HepG2 (cell line): ENCODE measurements around the gene NDUFS7. TPM values are rescaled to one million over a fixed set of nuclear protein-coding genes. Genes with fewer than 3 reads are reported as not detected.

Source experiments
- ATAC-seq: fragments of 200-7000 bp; cut with Tn5 transposase; 3 replicates; pipeline ENCODE4 v1.9.1; 2020; ENCODE audit warnings: mild to moderate bottlenecking, moderate library complexity
- BruUV-seq: library from RNA; stranded (reverse); fragments of 400-500 nt; replicated peaks from 2 replicates; lab custom pipeline; 2021; lab: Mats Ljungman, UMichigan
- CTCF ChIA-PET: fragments of 300-600 bp; formaldehyde crosslinking; extraction: SDS; loops from one replicate; lab custom pipeline; 2021; ENCODE audit warnings: low total read pairs, inconsistent platforms, low intra/inter-chr PET ratio; lab: Yijun Ruan, JAX
- POLR2A ChIA-PET: fragments of 350-600 bp; sonication (Branson Sonifier 250); formaldehyde crosslinking; loops from one replicate; lab custom pipeline; 2020; ENCODE audit warnings: antibody characterized with exemption, inconsistent platforms; lab: Yijun Ruan, JAX
- DNase-seq: peaks from one replicate; pipeline ENCODE4 v3.0.0-alpha.2; 2015; ENCODE audit warnings: low spot score
- FAIRE-seq: peaks from 3 replicates; lab custom pipeline; 2011; peaks lifted over from hg19 to GRCh38; lab: Jason Lieb, UNC
- H2AFZ ChIP-seq: one replicate; pipeline ENCODE4 v1.6.1; 2011; ENCODE audit warnings: low read length, inconsistent platforms
- H3K27ac ChIP-seq: fragments of 300-600 bp; 3 replicates; pipeline ENCODE4 v1.8.0; 2011; ENCODE audit warnings: mixed run types, mild to moderate bottlenecking, mixed read lengths, low read length, inconsistent platforms; ENCODE audit not compliant: insufficient read depth; ENCODE audit errors: extremely low read length
- H3K27me3 ChIP-seq, 2 experiments: fragments of 200-600 bp in 1 of 2; 2 replicates in 1 of 2; 3 replicates in 1 of 2; pipeline versions ENCODE4 v1.6.0 to v1.8.0; 2011; ENCODE audit warnings: low read length in 2 of 2, mild to moderate bottlenecking in 2 of 2, moderate library complexity in 2 of 2, inconsistent platforms in 1 of 2; ENCODE audit not compliant: insufficient read depth in 2 of 2, control insufficient read depth in 1 of 2
- H3K36me3 ChIP-seq, 2 experiments: fragments of 200-600 bp in 1 of 2; replicated peaks in 1 of 2; 2 replicates in 1 of 2; 3 replicates in 1 of 2; pipeline versions ENCODE4 v1.5.1 to v1.8.0; 2011; ENCODE audit warnings: low read length in 2 of 2, inconsistent platforms in 1 of 2; ENCODE audit not compliant: insufficient read depth in 2 of 2, control insufficient read depth in 1 of 2
- H3K4me1 ChIP-seq: 2 replicates; pipeline ENCODE4 v1.5.1; 2012; ENCODE audit warnings: low read length, inconsistent platforms; ENCODE audit not compliant: insufficient read depth
- H3K4me2 ChIP-seq: 2 replicates; pipeline ENCODE4 v1.6.0; 2011; ENCODE audit warnings: low read depth, low read length, inconsistent platforms
- H3K4me3 ChIP-seq, 3 experiments: fragments of 200-600 bp in 1 of 3; sonication (generic), shearing (Covaris generic) in 1 of 3; replicated peaks in 1 of 3; 2 replicates each; pipeline ENCODE4 v1.5.1; 2011 to 2016; ENCODE audit warnings: low read length in 3 of 3, inconsistent platforms in 2 of 3, low read depth in 2 of 3, mild to moderate bottlenecking in 2 of 3, control low read depth in 1 of 3, mixed read lengths in 1 of 3; ENCODE audit not compliant: insufficient read depth in 1 of 3
- H3K79me2 ChIP-seq: one replicate; pipeline ENCODE4 v1.6.1; 2011; ENCODE audit warnings: low read length, inconsistent platforms; ENCODE audit not compliant: insufficient read depth
- H3K9ac ChIP-seq: 2 replicates; pipeline ENCODE4 v1.6.0; 2011; ENCODE audit warnings: mild to moderate bottlenecking, low read depth, low read length, inconsistent platforms; ENCODE audit not compliant: insufficient read depth
- H3K9me3 ChIP-seq: 2 replicates; pipeline ENCODE4 v1.5.1; 2012; ENCODE audit warnings: mild to moderate bottlenecking, low read length
- H4K20me1 ChIP-seq: 2 replicates; pipeline ENCODE4 v1.6.0; 2011; ENCODE audit warnings: inconsistent platforms, mild to moderate bottlenecking, low read length, moderate library complexity; ENCODE audit not compliant: insufficient read depth
- BCLAF1 ChIP-seq: fragments of 450-650 bp; IDR thresholded peaks from 2 replicates; pipeline ENCODE4 v1.6.1; 2017; ENCODE audit warnings: mild to moderate bottlenecking
- GABPA ChIP-seq, 2 experiments: IDR thresholded peaks; 2 replicates each; pipeline ENCODE4 v1.6.1; 2011 to 2016; ENCODE audit warnings: low read depth in 2 of 2, low read length in 1 of 2, missing biosample characterization in 1 of 2, missing genetic modification characterization in 1 of 2
- GATA4 ChIP-seq: sonication (generic); IDR thresholded peaks from 2 replicates; pipeline ENCODE4 v1.6.1; 2016; ENCODE audit warnings: antibody characterized with exemption, low read depth, borderline replicate concordance
- HOXA3 ChIP-seq: sonication (generic); formaldehyde crosslinking; IDR thresholded peaks from 2 replicates; pipeline ENCODE4 v1.5.0; 2020; ENCODE audit warnings: missing genetic modification reagents
- NR2F2 ChIP-seq: IDR thresholded peaks from 2 replicates; pipeline ENCODE4 v1.6.1; 2012; ENCODE audit warnings: low read depth, inconsistent platforms, borderline replicate concordance
- PAX8 ChIP-seq: sonication (generic); formaldehyde crosslinking; IDR thresholded peaks from 2 replicates; pipeline ENCODE4 v1.8.0; 2022; ENCODE audit warnings: mild to moderate bottlenecking, missing genetic modification reagents, borderline replicate concordance
- POLR2G ChIP-seq: fragments of 200-400 bp; formaldehyde crosslinking; IDR thresholded peaks from 2 replicates; pipeline ENCODE4 v1.6.1; 2018; ENCODE audit warnings: mild to moderate bottlenecking, low read depth, low read length, moderate library complexity
- RBFOX2 ChIP-seq: fragments of 200-400 bp; formaldehyde crosslinking; IDR thresholded peaks from 2 replicates; pipeline ENCODE4 v1.6.1; 2017; ENCODE audit warnings: low read depth, mild to moderate bottlenecking, low read length
- SP5 ChIP-seq: IDR thresholded peaks from 2 replicates; pipeline ENCODE4 v1.6.1; 2016; ENCODE audit warnings: low read depth, borderline replicate concordance
- ZBTB4 ChIP-seq: sonication (generic); formaldehyde crosslinking; IDR thresholded peaks from 2 replicates; pipeline ENCODE4 v1.4.0; 2020; ENCODE audit warnings: missing genetic modification reagents, mild to moderate bottlenecking, borderline replicate concordance
- ZFP36 ChIP-seq: fragments of 150-350 bp; IDR thresholded peaks from 2 replicates; pipeline ENCODE4 v1.6.1; 2018; ENCODE audit warnings: borderline replicate concordance, low read length, low read depth; ENCODE audit not compliant: partially characterized antibody
- WGBS: methylation state at CpG from one replicate; pipeline ENCODE4 v1.1.6; 2017; ENCODE audit warnings: low lambda C conversion rate; 5-methylcytosine and 5-hydroxymethylcytosine counted together
- in situ Hi-C: cut with HindIII; loops from 2 replicates; pipeline ENCODE4 v1.10.0; 2017; ENCODE audit warnings: low pct_unique_long_range_greater_than_20kb; ENCODE audit not compliant: extremely low pct_ligation_motif_present
- intact Hi-C: fragments of 100-400 bp; cut with micrococcal nuclease; formaldehyde crosslinking; loops from one replicate; pipeline ENCODE4 v1.10.0; 2022; ENCODE audit not compliant: unreplicated experiment
- polyA plus RNA-seq, 8 experiments: library from polyadenylated mRNA; depleted of rRNA in 3 of 8; stranded (reverse) in 7 of 8; unstranded in 1 of 8; fragments of >200 nt; fragmentation: Illumina TruSeq in 4 of 8; extraction: Trizol in 4 of 8; gene quantifications; 2 replicates each; pipeline versions ENCODE4 v1.2.1 to v1.2.3, GENCODE V29; 2011 to 2016; ENCODE audit warnings: low read depth in 4 of 8, missing spikeins in 1 of 8, mixed read lengths in 1 of 8; ENCODE audit not compliant: insufficient read depth in 1 of 8
- total RNA-seq, 5 experiments: library from RNA; depleted of rRNA; stranded (reverse); fragments of >200 nt; fragmentation: Illumina TruSeq; extraction: Trizol; gene quantifications; 2 replicates each; pipeline ENCODE4 v1.2.3, GENCODE V29; 2016; ENCODE audit warnings: low read depth in 1 of 5
- TF ChIP-seq, protein P1 (sequence below): sonication (generic); formaldehyde crosslinking; conservative IDR thresholded peaks from 2 replicates; pipeline ENCODE4 v1.4.0; 2020; ENCODE audit warnings: missing genetic modification reagents

The NDUFS7 gene
- total and polyA plus RNA-seq, 2 of the 13 experiments (the other 11 are each of a cell fraction or from before 2014, with no cell fraction given) = 34.3 to 66.9 TPM

DNA sequence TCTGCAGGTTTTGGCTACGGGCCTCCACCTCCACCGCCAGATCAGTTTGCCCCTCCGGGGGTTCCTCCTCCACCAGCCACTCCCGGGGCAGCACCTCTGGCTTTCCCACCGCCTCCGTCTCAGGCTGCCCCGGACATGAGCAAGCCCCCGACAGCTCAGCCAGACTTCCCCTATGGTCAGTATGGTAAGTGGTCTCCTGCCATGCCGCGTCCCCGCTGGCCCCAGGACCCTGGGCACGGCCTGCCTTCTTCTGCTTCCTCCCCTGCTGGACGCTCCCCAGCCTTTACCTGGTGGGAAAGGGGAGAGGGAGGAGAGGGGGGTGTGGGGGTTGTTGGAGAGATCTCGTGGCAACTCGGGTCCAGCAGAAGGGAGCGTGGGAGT is 48.8 kb downstream of the NDUFS7 start (continued):
- no peak for TF ChIP-seq BCLAF1
- TF ChIP-seq PAX8 = no peak
- TF ChIP-seq SP5 = no peak

DNA sequence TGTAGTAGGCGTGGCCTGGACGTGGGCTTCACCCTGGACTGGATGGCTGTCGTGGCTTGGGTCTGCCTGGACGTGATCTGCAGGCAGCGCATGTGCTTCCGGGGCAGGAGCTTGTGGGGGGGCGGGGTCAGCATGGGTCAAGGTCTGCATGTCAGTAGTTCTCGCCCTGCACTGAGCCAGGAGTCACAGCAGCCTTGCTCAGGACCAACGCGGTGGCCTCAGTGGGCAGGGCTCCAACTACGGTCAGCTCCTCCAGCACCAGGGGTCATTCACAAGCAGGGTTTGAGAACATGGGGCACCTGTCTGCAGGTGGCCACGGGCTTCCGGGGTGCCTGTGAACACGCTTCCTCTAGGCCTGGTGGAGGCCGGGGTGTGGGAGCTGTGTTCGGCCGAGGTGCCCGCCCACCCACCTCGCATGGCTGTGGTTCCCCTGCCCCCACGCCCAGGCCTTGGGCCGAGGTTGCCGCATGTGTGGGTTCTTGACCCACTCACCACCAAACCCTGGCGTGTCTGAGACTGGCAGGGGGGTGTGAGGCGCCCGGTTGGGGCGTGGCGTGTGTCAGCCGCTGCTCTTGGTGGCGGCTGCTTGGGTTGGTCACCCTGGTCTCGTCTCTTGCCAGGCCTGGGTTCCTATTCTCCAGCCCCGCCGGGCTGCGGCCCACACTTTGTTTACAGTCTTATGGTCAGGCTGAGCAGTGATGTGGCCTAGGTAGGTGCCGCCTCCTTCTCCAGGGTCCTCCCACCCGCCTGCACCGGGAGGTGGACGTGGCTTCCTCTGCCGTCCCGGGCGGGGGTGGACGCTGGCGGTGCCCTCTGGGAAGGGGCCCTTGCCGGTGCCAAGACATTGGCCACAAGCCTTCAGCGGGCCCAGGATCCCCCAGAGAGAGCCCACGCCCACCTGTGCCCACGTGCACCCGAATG is 49.7 kb downstream of the NDUFS7 start:
- Histone ChIP-seq H3K36me3 (peaks cover 26 to 53% of the 10 kb centered on the region in 2 experiments), H3K4me1 (peaks cover 9% of the 10 kb centered on the region), H3K79me2 (peaks cover 3% of the 10 kb centered on the region), H4K20me1 (no peaks in the 10 kb centered on the region), H3K27ac (no peak overlapping the region), H3K9ac (no peak overlapping the region), H3K27me3 (no peaks in the 10 kb centered on the region), H3K9me3 (no peaks in the 10 kb centered on the region), H3K4me3 (no peak overlapping the region), H2AFZ (no peak overlapping the region), H3K4me2 (no peak overlapping the region)
- ATAC-seq (no peak), DNase-seq (no peak), FAIRE-seq (no peak)
- in situ Hi-C loops (no loop called here), intact Hi-C loops (no loop called here)
- WGBS = 92% methylated on average over 23 of the region's 47 CpGs
- BruUV-seq = no TSS peak
- ChIA-PET CTCF (no interaction called here), POLR2A (interaction anchor here (0.6 kb wide), 1 partner anchor 57 kb away, joined by 3 read pairs; the partner anchor contains the start of gene REEP6)
- TF ChIP-seq, protein P1, sequence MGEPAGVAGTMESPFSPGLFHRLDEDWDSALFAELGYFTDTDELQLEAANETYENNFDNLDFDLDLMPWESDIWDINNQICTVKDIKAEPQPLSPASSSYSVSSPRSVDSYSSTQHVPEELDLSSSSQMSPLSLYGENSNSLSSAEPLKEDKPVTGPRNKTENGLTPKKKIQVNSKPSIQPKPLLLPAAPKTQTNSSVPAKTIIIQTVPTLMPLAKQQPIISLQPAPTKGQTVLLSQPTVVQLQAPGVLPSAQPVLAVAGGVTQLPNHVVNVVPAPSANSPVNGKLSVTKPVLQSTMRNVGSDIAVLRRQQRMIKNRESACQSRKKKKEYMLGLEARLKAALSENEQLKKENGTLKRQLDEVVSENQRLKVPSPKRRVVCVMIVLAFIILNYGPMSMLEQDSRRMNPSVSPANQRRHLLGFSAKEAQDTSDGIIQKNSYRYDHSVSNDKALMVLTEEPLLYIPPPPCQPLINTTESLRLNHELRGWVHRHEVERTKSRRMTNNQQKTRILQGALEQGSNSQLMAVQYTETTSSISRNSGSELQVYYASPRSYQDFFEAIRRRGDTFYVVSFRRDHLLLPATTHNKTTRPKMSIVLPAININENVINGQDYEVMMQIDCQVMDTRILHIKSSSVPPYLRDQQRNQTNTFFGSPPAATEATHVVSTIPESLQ (CRISPR knock-in tag) = no peak
- TF ChIP-seq HOXA3 (CRISPR knock-in tag) (0 out of 2 replicates have a peak, but pooled peaks have one; percentile 20), RBFOX2 (0 out of 2 replicates have a peak, but pooled peaks have one; percentile 14), GABPA (IDR thresholded peaks at IDR 0.05; ENCODE audit: low read depth, low read length) (peak; percentile 36; the same call in 1 of the 2 replicates), GABPA (CRISPR knock-in tag; IDR thresholded peaks at IDR 0.05; ENCODE audit: low read depth) (peak; percentile 74), NR2F2 (no peak), POLR2G (no peak), ZBTB4 (CRISPR knock-in tag) (peak; percentile 65; the same call in 1 of the 2 replicates), ZFP36 (no peak), GATA4 (no peak)
